Thoracic aorta (tissue), 2 donors: Measurements from ENCODE around the gene PUS3. TPM values are rescaled to one million over a fixed set of nuclear protein-coding genes. Genes with fewer than 3 reads are reported as not detected.
A peak's percentile ranks its signal among the peaks of the same experiment; 100 is the strongest.

ENCODE experiments used
- ATAC-seq: fragments of 150-250 bp; one replicate; pipeline ENCODE4 v1.8.0; 2017; ENCODE audit warnings: low read depth; ENCODE audit not compliant: insufficient number of reproducible peaks, low FRiP score
- DNase-seq: peaks from one replicate; pipeline ENCODE4 v3.0.0-alpha.2; 2020; ENCODE audit warnings: low spot score
- H3K27ac ChIP-seq, 2 donors: fragments of 200-600 bp; sonication (generic); 1 replicate in 1 of 2; 2 replicates in 1 of 2; pipeline ENCODE4 v1.5.1; 2016; ENCODE audit warnings: mild to moderate bottlenecking in 2 of 2, moderate library complexity in 2 of 2
- H3K27me3 ChIP-seq: fragments of 200-600 bp; sonication (generic); replicated peaks from 2 replicates; pipeline ENCODE4 v1.6.0; 2016; ENCODE audit warnings: mild to moderate bottlenecking; ENCODE audit not compliant: insufficient read depth
- H3K36me3 ChIP-seq: fragments of 200-600 bp; sonication (generic); one replicate; pipeline ENCODE4 v1.5.1; 2016
- H3K4me1 ChIP-seq, 2 donors: fragments of 200-600 bp; sonication (generic); 1 replicate in 1 of 2; 2 replicates in 1 of 2; pipeline versions ENCODE4 v1.5.1 to v1.6.0; 2016; ENCODE audit warnings: low read depth in 2 of 2, mild to moderate bottlenecking in 1 of 2; ENCODE audit not compliant: control insufficient read depth in 1 of 2
- H3K4me3 ChIP-seq: fragments of 200-600 bp; sonication (generic); 2 replicates; pipeline ENCODE4 v1.5.1; 2016; ENCODE audit warnings: mild to moderate bottlenecking
- H3K9me3 ChIP-seq: fragments of 200-600 bp; sonication (generic); 2 replicates; pipeline ENCODE4 v1.5.1; 2016
- CTCF ChIP-seq: fragments of 200-600 bp; sonication (generic); IDR thresholded peaks from one replicate; pipeline ENCODE4 v1.5.1; 2019; ENCODE audit warnings: antibody characterized with exemption
- total RNA-seq, 2 donors: library from RNA; depleted of rRNA; stranded (reverse); fragments of >200 nt; gene quantifications; one replicate each; pipeline versions ENCODE4 v1.1.0 to v1.2.3, GENCODE V29; 2016

The PUS3 gene
- total RNA-seq, 2 donors from 2014 or later: 1.6 to 16.9 TPM

DNA sequence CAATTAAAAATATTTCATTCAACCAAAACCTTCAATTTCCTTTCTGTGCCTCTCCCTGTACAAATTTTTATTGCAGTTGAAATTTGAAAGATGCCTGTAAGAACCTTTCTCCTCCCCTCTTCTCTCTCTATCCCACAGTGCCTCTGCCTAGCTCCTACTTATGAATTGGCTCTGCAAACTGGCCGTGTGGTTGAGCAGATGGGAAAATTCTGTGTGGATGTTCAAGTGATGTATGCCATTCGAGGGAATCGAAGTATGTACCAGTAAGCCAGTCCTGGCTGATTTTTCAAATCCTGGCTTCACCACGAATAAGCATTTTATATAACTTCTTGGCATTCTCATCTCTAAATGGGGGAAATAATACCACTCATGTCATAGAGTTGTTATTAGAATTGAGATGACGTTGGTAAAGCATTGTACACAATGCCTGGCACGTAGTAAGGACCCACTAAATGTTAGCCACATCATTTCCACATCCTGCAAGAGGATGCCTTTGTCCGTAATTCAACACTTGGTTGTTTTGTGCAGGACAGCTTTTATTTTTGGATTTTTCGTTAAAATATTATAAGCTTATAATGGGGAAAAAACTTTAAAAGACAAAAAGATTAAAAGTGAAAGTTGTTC is 7.3 kb upstream of the PUS3 start:
- no peak for ATAC-seq
- Histone ChIP-seq H3K4me1 (no peaks in the 10 kb centered on the region), H3K4me3 (no peak overlapping the region), H3K9me3 (no peaks in the 10 kb centered on the region), H3K36me3 (no peaks in the 10 kb centered on the region), H3K27me3 (no peaks in the 10 kb centered on the region), H3K27ac (no peak overlapping the region)
- no peak for TF ChIP-seq CTCF
- no peak for DNase-seq

DNA sequence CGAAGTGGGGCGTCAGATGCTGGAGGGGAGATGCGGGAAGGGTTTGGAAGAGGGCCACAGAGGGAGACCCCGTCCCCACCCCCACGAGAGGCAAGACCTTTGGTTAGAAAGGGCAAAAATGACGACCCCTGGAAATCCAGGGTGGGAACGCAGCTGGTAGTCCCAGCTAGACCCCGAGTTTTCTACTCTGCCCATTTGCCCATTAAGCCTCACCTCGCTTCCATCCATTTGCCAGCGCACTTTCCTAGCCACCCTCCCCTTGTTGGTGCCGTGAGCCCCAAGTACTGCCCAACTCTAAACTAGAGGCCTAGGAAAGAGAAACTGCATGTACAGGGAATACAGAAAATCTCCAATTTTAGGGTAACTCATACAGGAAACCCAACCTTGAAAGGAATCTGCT is 1.7 kb upstream of the PUS3 start:
- DNase-seq (no peak), ATAC-seq (no peak)
- H3K36me3 ChIP-seq: peaks cover 2% of the 10 kb centered on the region
- H3K4me1 ChIP-seq: peaks cover 14 to 19% of the 10 kb centered on the region in 2 donors
- no peaks in the 10 kb centered on the region for H3K9me3 ChIP-seq
- peaks cover 7% of the 10 kb centered on the region for H3K27me3 ChIP-seq
- peak overlapping the region; percentile 91 for H3K4me3 ChIP-seq
- TF ChIP-seq CTCF: no peak
- no peak overlapping the region for H3K27ac ChIP-seq

DNA sequence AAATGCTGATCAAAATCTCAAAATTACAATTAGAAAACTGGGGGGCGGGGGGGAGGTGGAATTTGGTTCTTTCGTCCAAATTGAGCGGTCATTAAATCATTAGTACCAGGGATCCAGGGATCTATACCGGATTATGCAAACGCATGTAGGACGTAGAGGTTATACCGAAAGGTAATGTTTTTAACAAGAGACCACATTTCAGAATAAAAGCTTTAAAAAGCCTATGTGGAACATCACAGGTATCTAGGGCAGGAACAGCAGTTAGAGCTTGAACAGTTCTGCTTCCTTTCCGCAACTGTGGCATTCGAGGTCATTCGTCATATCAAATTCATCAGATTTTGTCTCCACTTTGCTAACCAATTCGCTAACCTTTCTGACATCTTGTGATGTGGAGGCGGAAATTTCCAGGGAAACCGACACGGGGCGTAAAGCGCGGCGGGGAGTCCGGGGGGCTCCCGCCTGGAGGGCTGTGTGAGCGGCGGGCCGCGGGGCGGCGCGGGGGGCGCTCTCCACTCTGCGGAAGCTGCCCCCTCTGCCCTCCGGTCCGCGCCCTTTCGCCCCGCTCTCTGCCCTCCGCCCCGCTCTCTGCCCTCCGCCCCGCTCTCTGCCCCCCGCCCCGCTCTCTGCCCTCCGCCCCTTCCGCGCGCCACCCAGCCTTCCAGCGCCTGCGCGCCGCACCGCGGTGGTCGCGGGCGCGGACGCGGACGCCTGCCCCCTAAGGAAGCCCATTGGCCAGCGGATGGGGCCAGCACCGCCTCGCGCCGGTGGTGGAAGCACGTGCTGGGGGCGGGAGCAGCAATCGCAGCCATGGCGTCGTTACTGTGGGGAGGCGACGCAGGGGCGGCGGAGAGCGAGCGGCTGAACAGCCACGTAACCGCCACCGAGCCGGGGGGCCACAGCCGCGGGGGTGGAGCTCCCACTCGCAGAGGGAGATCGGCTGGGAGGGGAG is 979 bp upstream of the PUS3 start, which contains the start of gene DDX25:
TSS of gene DDX25 (plus strand) at position 798 of the 949 bp plus-strand sequence. CDS start at position 808, 10 bp downstream.
- peaks cover 14 to 19% of the 10 kb centered on the region in 2 donors for H3K4me1 ChIP-seq
- TF ChIP-seq CTCF: no peak
- H3K36me3 ChIP-seq: peaks cover 5% of the 10 kb centered on the region
- no peak for ATAC-seq
- no peak for DNase-seq
- H3K27ac ChIP-seq: no peak within 1 kb of the TSS
- H3K4me3 ChIP-seq: peak within 1 kb of the TSS; percentile 91
- peaks cover 7% of the 10 kb centered on the region for H3K27me3 ChIP-seq
- no peaks in the 10 kb centered on the region for H3K9me3 ChIP-seq

DNA sequence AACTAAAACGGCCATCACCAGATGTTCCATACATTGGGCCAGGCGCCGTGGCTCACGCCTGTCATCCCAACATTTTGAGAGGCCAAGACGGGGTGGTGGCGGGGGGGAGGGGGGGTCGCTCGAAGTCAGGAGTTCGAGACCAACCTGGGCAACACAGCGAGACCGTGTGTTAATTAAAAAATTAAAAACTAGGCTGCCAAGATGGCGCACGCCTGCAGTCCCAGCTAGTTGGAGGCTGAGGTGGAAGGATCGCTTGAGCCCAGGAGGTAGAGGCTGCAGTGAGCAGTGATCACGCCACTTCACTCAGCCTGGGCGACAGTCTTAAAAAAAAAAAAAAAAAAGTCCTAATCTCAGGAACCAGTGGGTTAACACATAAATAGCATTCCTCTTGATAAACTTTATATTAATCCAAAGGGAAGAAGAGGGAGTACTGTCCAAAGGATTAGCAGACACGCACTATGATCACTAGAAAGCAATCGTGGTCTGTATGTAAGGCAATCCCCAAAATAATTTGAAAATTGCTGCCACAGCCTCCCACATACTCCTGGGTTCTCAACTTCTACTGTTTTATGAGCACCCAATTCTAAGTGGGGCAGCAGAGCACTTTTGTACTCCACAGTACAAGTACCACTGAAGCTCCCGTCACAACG is 604 bp downstream of the PUS3 start:
- ATAC-seq: no peak
- peak overlapping the region; percentile 81 to 83 for H3K27ac ChIP-seq
- H3K4me1 ChIP-seq: peaks cover 14 to 19% of the 10 kb centered on the region in 2 donors
- no peaks in the 10 kb centered on the region for H3K9me3 ChIP-seq
- peaks cover 5% of the 10 kb centered on the region for H3K36me3 ChIP-seq
- H3K4me3 ChIP-seq: peak overlapping the region; percentile 91
- DNase-seq: no peak
- peaks cover 7% of the 10 kb centered on the region for H3K27me3 ChIP-seq
- no peak for TF ChIP-seq CTCF

DNA sequence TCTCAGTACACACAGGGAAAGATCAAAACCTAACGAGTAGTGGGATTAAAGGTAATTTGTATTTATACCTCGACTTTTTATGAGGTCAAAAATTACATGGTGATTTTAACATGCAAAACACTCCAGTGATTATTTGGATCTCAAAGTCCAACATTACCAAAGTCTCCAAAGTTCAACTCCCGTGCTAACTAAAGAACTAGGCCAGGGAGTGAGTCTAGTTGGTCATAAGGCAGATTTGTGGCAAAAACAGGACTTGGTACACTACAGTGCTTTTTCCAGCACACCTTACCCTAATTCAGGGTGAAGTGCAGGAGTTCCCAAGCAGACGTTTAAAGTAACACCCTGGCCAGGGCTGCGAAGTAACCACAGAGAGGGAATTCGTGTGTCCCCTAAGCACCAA is 1.1 kb downstream of the PUS3 start:
- no peak for TF ChIP-seq CTCF
- no peak overlapping the region for H3K4me3 ChIP-seq
- H3K4me1 ChIP-seq: peaks cover 14 to 19% of the 10 kb centered on the region in 2 donors
- ATAC-seq: no peak
- peaks cover 7% of the 10 kb centered on the region for H3K27me3 ChIP-seq
- H3K36me3 ChIP-seq: peaks cover 5% of the 10 kb centered on the region
- no peak for DNase-seq
- no peaks in the 10 kb centered on the region for H3K9me3 ChIP-seq
- H3K27ac ChIP-seq: no peak overlapping the region
